ENCODE measurements around the gene CLEC5A. TPM values are rescaled to one million over a fixed set of nuclear protein-coding genes. Genes with fewer than 3 reads are reported as not detected.

CLEC5A gene
- total and polyA plus RNA-seq, 2 of the 8 experiments (the other 6 are each of a cell fraction or from before 2014, with no cell fraction given), result not detected

DNA sequence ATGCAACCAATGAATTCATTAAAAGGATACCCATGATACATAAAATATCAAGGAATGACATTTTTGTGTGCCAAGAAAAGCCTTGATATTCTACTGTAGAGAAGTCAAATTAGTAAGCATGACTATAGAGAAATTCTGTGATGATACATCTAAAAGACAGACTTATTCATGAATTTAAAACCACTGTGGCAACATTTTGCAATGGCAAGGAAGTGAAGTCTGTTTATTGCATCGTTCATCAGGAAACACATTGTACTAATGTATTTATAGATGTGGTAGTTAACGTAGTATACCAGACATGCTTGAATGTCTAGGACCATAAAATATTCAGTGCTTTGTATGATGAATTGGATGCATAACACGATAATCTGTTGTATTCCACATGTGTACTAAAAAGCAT, 9.3 kb upstream of the CLEC5A start (continued):
- TF ChIP-seq SIRT6 (IDR thresholded peaks at IDR 0.05; ENCODE audit: low read length), result no peak
